Stomach (tissue), 4 donors: ENCODE results near the gene RHOH.

Experiments used
- EP300 ChIP-seq: sonication (generic); formaldehyde crosslinking; IDR thresholded peaks from one replicate; pipeline ENCODE4 v1.6.1; 2017; ENCODE audit warnings: antibody characterized with exemption
- POLR2A ChIP-seq, 4 donors: fragments of 450-650 bp; IDR thresholded peaks; one replicate each; pipeline ENCODE4 v1.6.1; 2016; ENCODE audit warnings: antibody characterized with exemption in 4 of 4, control low read depth in 2 of 4, mild to moderate bottlenecking in 1 of 4, moderate library complexity in 1 of 4
- TF ChIP-seq, protein P1 (sequence below), 7 experiments: fragments of 450-650 bp in 4 of 7; fragments of 200-600 bp in 3 of 7; sonication (generic) in 3 of 7; IDR thresholded peaks; one replicate each; pipeline ENCODE4 v1.5.1; 2016 to 2019; ENCODE audit warnings: antibody characterized with exemption in 7 of 7, control low read depth in 2 of 7, mild to moderate bottlenecking in 1 of 7

GRCh38 chr4:40232610-40233009 lies 35.8 kb downstream of the RHOH start:
- no peak for TF ChIP-seq EP300
- TF ChIP-seq, protein P1, sequence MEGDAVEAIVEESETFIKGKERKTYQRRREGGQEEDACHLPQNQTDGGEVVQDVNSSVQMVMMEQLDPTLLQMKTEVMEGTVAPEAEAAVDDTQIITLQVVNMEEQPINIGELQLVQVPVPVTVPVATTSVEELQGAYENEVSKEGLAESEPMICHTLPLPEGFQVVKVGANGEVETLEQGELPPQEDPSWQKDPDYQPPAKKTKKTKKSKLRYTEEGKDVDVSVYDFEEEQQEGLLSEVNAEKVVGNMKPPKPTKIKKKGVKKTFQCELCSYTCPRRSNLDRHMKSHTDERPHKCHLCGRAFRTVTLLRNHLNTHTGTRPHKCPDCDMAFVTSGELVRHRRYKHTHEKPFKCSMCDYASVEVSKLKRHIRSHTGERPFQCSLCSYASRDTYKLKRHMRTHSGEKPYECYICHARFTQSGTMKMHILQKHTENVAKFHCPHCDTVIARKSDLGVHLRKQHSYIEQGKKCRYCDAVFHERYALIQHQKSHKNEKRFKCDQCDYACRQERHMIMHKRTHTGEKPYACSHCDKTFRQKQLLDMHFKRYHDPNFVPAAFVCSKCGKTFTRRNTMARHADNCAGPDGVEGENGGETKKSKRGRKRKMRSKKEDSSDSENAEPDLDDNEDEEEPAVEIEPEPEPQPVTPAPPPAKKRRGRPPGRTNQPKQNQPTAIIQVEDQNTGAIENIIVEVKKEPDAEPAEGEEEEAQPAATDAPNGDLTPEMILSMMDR (IDR thresholded peaks at IDR 0.05): no peak
- TF ChIP-seq POLR2A (IDR thresholded peaks at IDR 0.05): no peak
